CD1c-positive myeloid dendritic cell (primary cell): Measurements from ENCODE around the gene MROH7.
A peak's percentile ranks its signal among the peaks of the same experiment; 100 is the strongest.

Source experiments
- DNase-seq: peaks from one replicate; pipeline ENCODE4 v3.0.0-alpha.2; 2016; ENCODE audit errors: extremely low spot score

MROH7 gene

DNA sequence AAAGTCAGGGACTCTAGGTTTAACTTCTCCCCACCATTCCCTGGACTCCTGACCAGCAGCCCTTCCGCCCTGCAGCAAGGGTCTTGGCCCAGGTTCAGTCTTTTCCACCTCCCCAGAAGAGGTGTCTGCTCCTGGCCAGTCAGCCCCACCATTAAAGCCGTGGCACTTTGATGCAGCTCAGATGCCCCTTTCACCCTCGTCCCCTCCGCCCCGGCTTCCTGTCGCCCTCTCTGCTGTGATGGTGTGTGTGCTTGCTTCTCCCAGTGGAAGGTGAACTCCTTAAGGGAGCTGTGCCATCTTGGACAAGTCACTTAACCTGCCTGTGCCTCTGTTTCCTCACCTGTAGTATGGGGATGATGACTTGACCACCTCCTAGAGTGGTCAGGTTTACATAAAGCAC, 56.3 kb downstream of the MROH7 start:
- DNase-seq, result no peak

GRCh38 chr1:54698346-54698745, 56.8 kb downstream of the MROH7 start:
- DNase-seq, result no peak

DNA sequence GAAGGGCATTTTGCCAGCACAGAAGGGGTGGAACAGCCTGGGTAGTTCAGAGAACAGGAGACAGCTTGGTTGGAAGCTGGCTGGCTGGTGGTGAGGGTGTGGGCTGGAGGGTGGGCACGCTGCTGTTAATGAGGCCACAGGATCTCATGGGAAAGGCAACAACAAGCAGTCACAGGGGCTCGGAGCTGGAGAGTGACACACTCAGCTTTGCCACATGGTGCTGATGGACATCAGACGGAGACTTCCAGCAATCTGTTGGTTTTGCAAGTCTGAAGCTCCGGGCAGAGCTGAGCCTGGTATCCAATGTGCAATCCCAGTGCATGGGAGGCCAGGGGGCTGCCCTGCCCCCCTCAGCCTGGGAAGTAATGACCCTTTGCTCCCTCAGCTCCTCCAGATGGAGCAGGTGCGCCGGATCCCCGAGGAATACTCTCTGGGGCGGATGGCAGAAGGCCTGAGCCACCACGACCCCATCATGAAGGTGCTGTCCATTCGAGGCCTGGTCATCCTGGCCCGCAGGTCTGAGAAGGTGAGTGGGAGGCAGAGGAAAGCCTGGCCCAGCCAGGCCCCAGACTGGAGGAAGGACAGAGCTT, 58.4 kb downstream of the MROH7 start:
- no peak for DNase-seq

DNA sequence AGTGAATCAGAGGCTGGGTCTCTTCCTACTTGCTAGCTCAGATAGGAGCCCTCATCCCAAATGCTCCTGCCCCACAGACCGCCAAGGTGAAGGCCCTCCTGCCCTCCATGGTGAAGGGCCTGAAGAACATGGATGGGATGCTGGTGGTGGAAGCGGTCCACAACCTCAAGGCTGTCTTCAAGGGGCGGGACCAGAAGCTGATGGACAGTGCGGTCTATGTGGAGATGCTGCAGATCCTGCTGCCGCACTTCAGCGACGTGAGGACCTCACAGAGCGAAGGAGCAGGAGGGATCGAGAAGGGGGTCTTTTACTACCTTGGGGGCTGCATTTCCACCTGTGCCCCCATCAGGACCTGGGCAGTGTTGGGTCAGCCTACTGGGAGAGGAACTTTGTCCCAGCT, 59.5 kb downstream of the MROH7 start:
- DNase-seq, result no peak

GRCh38 chr1:54701996-54702395, 60.4 kb downstream of the MROH7 start:
- DNase-seq, result no peak

- no peak for DNase-seq
Observed at GRCh38 chr1:54703471-54703870, 61.9 kb downstream of the MROH7 start.

GRCh38 chr1:54705153-54705552, 63.6 kb downstream of the MROH7 start:
- no peak for DNase-seq

GRCh38 chr1:54706419-54706818, 64.8 kb downstream of the MROH7 start:
- no peak for DNase-seq

DNA sequence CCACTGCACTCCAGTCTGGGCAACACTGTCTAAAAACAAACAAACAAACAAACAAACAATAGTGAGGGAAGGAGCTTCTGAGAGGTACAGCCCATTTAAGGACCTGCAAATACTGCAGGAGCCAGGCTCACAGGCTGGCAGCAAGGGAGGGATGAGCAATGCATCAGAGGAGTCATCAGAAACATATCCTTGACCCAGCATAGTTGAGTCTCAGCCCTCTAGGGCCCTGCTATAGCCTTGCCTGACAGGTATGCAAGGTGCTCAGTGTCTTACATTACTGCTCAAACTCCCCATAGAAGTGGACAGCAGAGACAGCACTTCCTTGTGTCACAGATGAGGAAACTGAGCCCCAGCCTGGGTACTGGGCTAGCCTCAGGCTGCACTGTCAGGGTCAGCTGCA, 66.8 kb downstream of the MROH7 start:
- DNase-seq, result no peak

DNA sequence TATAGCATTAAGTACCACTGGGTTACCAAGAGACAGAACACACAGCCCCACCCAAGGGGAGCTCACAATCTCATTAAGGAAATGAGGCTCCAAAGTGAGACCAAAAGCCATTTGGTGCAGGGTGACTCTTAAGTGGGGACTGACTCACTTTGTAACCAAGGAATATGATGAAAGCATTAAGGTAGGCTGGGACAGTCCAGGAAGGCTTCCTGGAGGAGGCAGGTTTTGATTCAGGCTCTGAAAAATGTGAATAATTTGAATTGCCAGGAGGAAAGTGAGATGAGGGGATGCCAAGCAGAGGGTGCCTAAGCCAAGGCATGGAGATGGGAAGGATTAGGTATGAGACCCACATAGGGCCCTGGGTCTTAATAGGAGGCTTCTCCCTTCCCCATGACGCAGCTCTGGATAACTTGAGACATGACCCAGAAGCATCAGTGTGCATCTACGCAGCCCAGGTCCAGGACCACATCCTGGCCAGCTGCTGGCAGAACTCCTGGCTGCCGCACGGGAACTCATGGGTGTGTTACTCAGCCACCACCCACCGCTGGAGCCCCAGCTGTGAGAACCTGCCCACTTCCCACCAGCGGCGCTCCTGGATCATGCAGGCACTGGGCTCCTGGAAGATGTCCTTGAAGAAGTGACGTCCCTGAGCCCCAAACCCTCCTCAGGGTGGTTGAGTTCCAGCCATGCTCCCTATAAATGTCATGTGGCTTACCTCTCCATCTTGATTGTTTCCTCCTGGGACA, 68.1 kb downstream of the MROH7 start:
- no peak for DNase-seq

GRCh38 chr1:54710434-54710833, 68.8 kb downstream of the MROH7 start:
- DNase-seq, result no peak

- no peak for DNase-seq
Observed at GRCh38 chr1:54710841-54711240, 69.3 kb downstream of the MROH7 start.

- no peak for DNase-seq
Observed at GRCh38 chr1:54711536-54711935, 70.0 kb downstream of the MROH7 start.

DNA sequence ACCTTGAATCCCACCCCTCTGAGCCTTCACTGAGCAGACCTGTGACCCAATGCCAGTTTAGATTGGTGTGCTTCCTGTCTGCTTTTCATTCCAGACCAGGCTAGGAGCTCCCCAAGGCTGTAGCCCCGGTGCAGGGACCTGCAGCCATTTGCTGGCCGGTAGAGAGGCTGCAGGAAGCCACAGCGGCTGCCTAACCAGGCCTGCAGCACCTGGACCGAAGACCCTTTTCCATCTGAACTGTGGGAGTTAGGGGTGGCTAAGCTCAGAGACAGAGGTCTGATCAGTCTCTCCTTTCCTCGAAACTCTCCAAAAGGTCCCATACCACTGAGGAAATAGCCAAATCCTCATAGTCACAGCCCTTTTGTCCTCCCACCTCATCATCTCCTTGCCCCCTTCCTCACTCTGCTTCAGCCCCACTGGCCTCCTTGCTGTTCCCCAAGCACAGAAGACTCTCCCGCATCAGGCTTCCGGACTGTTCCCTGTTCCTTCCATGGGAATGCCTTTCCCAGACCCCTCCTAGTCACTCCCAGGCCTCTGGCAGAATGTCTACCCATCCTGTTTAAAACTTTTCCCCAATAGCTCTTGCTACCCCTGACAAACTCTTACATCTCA, 73.4 kb downstream of the MROH7 start:
- no peak for DNase-seq

DNA sequence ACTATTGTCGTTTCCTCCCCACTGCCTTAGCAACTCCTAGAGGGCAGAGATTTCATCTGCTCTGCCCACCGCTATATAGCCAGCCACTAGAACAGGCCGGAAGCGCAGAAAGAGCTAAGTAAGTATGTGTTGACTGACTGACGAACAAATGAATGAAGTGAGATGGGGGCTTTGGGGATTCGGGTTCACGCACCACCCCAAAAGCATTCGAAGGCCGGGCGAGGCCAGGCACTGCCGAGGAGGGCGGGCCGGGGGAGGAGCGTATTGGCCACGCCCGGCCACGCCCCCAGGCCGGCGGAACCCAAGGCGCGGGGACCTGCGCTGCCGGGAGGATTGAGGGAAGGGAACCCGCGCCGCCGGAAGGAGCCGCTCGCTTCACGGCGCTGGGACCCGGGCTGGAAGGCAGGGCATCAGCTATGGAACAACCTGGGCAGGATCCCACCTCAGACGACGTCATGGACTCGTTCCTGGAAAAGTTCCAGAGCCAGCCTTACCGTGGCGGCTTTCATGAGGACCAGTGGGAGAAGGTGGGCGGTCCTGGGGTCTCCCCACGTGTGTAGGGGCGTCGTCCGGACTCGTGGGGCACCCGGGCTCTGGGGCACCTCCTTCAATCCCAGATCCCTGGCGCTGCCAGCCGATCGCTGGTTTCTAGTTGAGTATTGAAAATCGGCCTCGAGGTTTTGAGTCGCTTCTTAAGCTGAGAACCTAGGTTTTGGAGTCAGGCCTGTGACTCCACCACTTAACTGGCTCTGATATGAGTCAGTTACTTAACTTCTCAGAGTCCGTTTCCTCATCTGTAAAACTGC, 74.1 kb downstream of the MROH7 start, which contains the start of gene TTC4:
TSS of gene TTC4 (plus strand) at position 369 of the 806 bp plus-strand sequence. CDS start at position 417, 48 bp downstream.
- peak; percentile 91 for DNase-seq

- no peak for DNase-seq
Observed at GRCh38 chr1:54716299-54717047, 74.9 kb downstream of the MROH7 start.

- DNase-seq, result no peak
Observed at GRCh38 chr1:54721719-54722118, 80.1 kb downstream of the MROH7 start.

DNA sequence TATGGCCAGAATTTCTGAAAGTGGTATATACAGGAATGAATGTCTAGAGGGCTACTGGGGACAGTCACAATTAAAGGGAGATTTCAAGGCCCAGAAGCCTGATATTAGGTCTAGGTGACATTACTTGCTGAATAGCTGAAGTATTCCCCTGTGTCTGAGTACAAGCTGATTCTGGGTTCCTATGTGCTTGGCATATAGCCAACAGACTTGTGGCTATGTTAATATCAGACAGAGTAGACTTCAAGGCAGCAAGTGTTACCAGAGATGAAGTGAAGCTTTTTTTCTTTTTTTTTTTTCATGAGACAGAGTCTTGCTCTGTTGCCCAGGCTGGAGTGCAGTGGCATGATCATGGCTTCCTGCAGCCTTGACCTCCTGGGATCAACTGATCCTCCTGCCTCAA, 82.4 kb downstream of the MROH7 start:
- no peak for DNase-seq

- DNase-seq, result no peak
Observed at GRCh38 chr1:54724771-54725170, 83.2 kb downstream of the MROH7 start.

- DNase-seq, result no peak
Observed at GRCh38 chr1:54728027-54728426, 86.4 kb downstream of the MROH7 start.

GRCh38 chr1:54736685-54737084, 95.1 kb downstream of the MROH7 start:
- no peak for DNase-seq

GRCh38 chr1:54738244-54738643, 96.7 kb downstream of the MROH7 start:
- DNase-seq, result no peak
